Forelimb muscle (tissue), 1 donor: ENCODE results near the gene NUBPL. TPM values are rescaled to one million over a fixed set of nuclear protein-coding genes. Genes with fewer than 3 reads are reported as not detected.
"Not testable (repeated sequence)": the region's sequence is repeated elsewhere in the genome, so short reads cannot be mapped to it uniquely, and the experiment has no call there.

Source experiments
- DNase-seq: peaks from one replicate; pipeline ENCODE4 v3.0.0-alpha.2; 2013; ENCODE audit warnings: low read depth
- polyA plus RNA-seq: library from polyadenylated mRNA; unstranded; fragments of 120-200 nt; gene quantifications from one replicate; pipeline ENCODE4 v1.2.1, GENCODE V29; 2013; ENCODE audit not compliant: insufficient read length

The NUBPL gene
- polyA plus RNA-seq, 1 donor = 8.7 TPM

GRCh38 chr14:31727797-31728196 lies 166.6 kb downstream of the NUBPL start:
- no peak for DNase-seq

GRCh38 chr14:31740688-31741087 lies 179.5 kb downstream of the NUBPL start:
- DNase-seq = no peak

GRCh38 chr14:31745741-31746140 lies 184.5 kb downstream of the NUBPL start:
- DNase-seq = no peak

GRCh38 chr14:31746326-31746725 lies 185.1 kb downstream of the NUBPL start:
- no peak for DNase-seq

- DNase-seq = no peak
Observed at GRCh38 chr14:31749275-31749674, 188.1 kb downstream of the NUBPL start.

- DNase-seq = not testable (repeated sequence)
Observed at GRCh38 chr14:31751047-31751446, 189.8 kb downstream of the NUBPL start.

- no peak for DNase-seq
Observed at GRCh38 chr14:31752867-31753661, 191.9 kb downstream of the NUBPL start.

GRCh38 chr14:31758941-31759340 lies 197.7 kb downstream of the NUBPL start:
- no peak for DNase-seq

GRCh38 chr14:31760277-31760676 lies 199.1 kb downstream of the NUBPL start:
- no peak for DNase-seq

GRCh38 chr14:31761325-31761724 lies 200.1 kb downstream of the NUBPL start:
- DNase-seq = no peak

GRCh38 chr14:31763041-31763440 lies 201.8 kb downstream of the NUBPL start:
- no peak for DNase-seq

GRCh38 chr14:31766315-31766892 lies 205.2 kb downstream of the NUBPL start:
- DNase-seq = no peak

- no peak for DNase-seq
Observed at GRCh38 chr14:31768355-31768754, 207.2 kb downstream of the NUBPL start.

GRCh38 chr14:31770271-31770670 lies 209.1 kb downstream of the NUBPL start:
- no peak for DNase-seq

GRCh38 chr14:31774567-31774966 lies 213.4 kb downstream of the NUBPL start:
- DNase-seq = no peak

- no peak for DNase-seq
Observed at GRCh38 chr14:31777312-31777711, 216.1 kb downstream of the NUBPL start.

- no peak for DNase-seq
Observed at GRCh38 chr14:31781578-31781977, 220.4 kb downstream of the NUBPL start.

- no peak for DNase-seq
Observed at GRCh38 chr14:31785574-31785973, 224.4 kb downstream of the NUBPL start.

- no peak for DNase-seq
Observed at GRCh38 chr14:31787377-31787776, 226.2 kb downstream of the NUBPL start.

- DNase-seq = no peak
Observed at GRCh38 chr14:31788340-31788739, 227.1 kb downstream of the NUBPL start.

GRCh38 chr14:31792726-31793125 lies 231.5 kb downstream of the NUBPL start:
- DNase-seq = no peak

GRCh38 chr14:31797946-31798345 lies 236.7 kb downstream of the NUBPL start:
- DNase-seq = not testable (repeated sequence)

GRCh38 chr14:31802838-31803237 lies 241.6 kb downstream of the NUBPL start:
- DNase-seq = no peak
